HPDE6-E6E7 (cell line): ENCODE results near the gene INHA.

Experiments
- DNase-seq: peaks from one replicate; pipeline ENCODE4 v3.0.0; 2011; ENCODE audit warnings: missing footprints; ENCODE audit errors: extremely low spot score

Gene INHA

GRCh38 chr2:219573166-219573565 is 1.1 kb downstream of the INHA start:
- no peak for DNase-seq

- no peak for DNase-seq
These were observed 2.6 kb downstream of the INHA start for GRCh38 chr2:219574484-219575311.

GRCh38 chr2:219575566-219576504 is 3.7 kb downstream of the INHA start:
- no peak for DNase-seq

GRCh38 chr2:219576505-219577388 is 4.6 kb downstream of the INHA start:
- DNase-seq, result no peak

GRCh38 chr2:219578811-219579613 is 6.9 kb downstream of the INHA start:
- no peak for DNase-seq

GRCh38 chr2:219581346-219581745 is 9.2 kb downstream of the INHA start:
- DNase-seq, result no peak

GRCh38 chr2:219591091-219591490 is 19.0 kb downstream of the INHA start:
- no peak for DNase-seq

GRCh38 chr2:219592736-219593135 is 20.6 kb downstream of the INHA start:
- no peak for DNase-seq

- DNase-seq, result no peak
These were observed 21.0 kb downstream of the INHA start for GRCh38 chr2:219593154-219593553.

GRCh38 chr2:219595256-219595655 is 23.1 kb downstream of the INHA start:
- DNase-seq, result no peak

- no peak for DNase-seq
These were observed 24.9 kb downstream of the INHA start for GRCh38 chr2:219596954-219597551.

- peak; percentile 99 for DNase-seq
These were observed 25.6 kb downstream of the INHA start, which contains the start of gene STK11IP for GRCh38 chr2:219597552-219598307. TSS of gene STK11IP (plus strand) at chr2:219597857. CDS start at chr2:219598120, 263 bp downstream.

- DNase-seq, result no peak
These were observed 26.4 kb downstream of the INHA start for GRCh38 chr2:219598308-219599078.

GRCh38 chr2:219603771-219604170 is 31.7 kb downstream of the INHA start:
- DNase-seq, result no peak

- DNase-seq, result no peak
These were observed 33.5 kb downstream of the INHA start for GRCh38 chr2:219605607-219605954.

GRCh38 chr2:219607931-219608330 is 35.8 kb downstream of the INHA start:
- DNase-seq, result no peak

GRCh38 chr2:219608399-219608964 is 36.4 kb downstream of the INHA start:
- no peak for DNase-seq

GRCh38 chr2:219609149-219609750 is 37.1 kb downstream of the INHA start:
- no peak for DNase-seq
